SKM-1 (cell line): ENCODE measurements around the gene MAP3K10.
"Not testable (repeated sequence)": the region's sequence is repeated elsewhere in the genome, so short reads cannot be mapped to it uniquely, and the experiment has no call there.

ENCODE experiments used
- DNase-seq: peaks from one replicate; lab custom pipeline; 2025; ENCODE audit not compliant: unreplicated experiment; lab: John Stamatoyannopoulos, UW

MAP3K10 gene

GRCh38 chr19:40216777-40217026, 25.5 kb downstream of the MAP3K10 start:
- no peak for DNase-seq

GRCh38 chr19:40217027-40217810, 26.0 kb downstream of the MAP3K10 start:
- DNase-seq: no peak

GRCh38 chr19:40217934-40218890, 27.0 kb downstream of the MAP3K10 start, which contains the start of gene TTC9B:
Gene TTC9B, minus strand, starts transcription at chr19:40218384. Its CDS starts 3 bp downstream, at chr19:40218381.
- no peak for DNase-seq

- not testable (repeated sequence) for DNase-seq
These were observed 27.8 kb downstream of the MAP3K10 start for GRCh38 chr19:40219029-40219428.

GRCh38 chr19:40219721-40220276, 28.6 kb downstream of the MAP3K10 start:
- no peak for DNase-seq

- no peak for DNase-seq
These were observed 29.4 kb downstream of the MAP3K10 start for GRCh38 chr19:40220674-40221073.

GRCh38 chr19:40221858-40222619, 30.8 kb downstream of the MAP3K10 start:
- DNase-seq: peak; percentile 57

GRCh38 chr19:40223135-40223822, 32.1 kb downstream of the MAP3K10 start:
- no peak for DNase-seq

- DNase-seq: no peak
These were observed 33.3 kb downstream of the MAP3K10 start for GRCh38 chr19:40224342-40225150.

- DNase-seq: no peak
These were observed 34.4 kb downstream of the MAP3K10 start for GRCh38 chr19:40225440-40226305.

GRCh38 chr19:40228346-40228745, 37.1 kb downstream of the MAP3K10 start:
- DNase-seq: no peak

GRCh38 chr19:40228863-40229262, 37.6 kb downstream of the MAP3K10 start:
- DNase-seq: no peak

- no peak for DNase-seq
These were observed 38.3 kb downstream of the MAP3K10 start for GRCh38 chr19:40229484-40229883.

- no peak for DNase-seq
These were observed 38.7 kb downstream of the MAP3K10 start for GRCh38 chr19:40229926-40230417.

GRCh38 chr19:40231057-40231456, 39.8 kb downstream of the MAP3K10 start:
- no peak for DNase-seq

GRCh38 chr19:40231544-40232424, 40.6 kb downstream of the MAP3K10 start:
- no peak for DNase-seq

- no peak for DNase-seq
These were observed 41.3 kb downstream of the MAP3K10 start for GRCh38 chr19:40232479-40232878.
